ENCODE data around the gene UST. TPM values are rescaled to one million over a fixed set of nuclear protein-coding genes. Genes with fewer than 3 reads are reported as not detected.

Gene UST
- total RNA-seq, 1 experiment from 2014 or later, result 32.1 TPM

DNA sequence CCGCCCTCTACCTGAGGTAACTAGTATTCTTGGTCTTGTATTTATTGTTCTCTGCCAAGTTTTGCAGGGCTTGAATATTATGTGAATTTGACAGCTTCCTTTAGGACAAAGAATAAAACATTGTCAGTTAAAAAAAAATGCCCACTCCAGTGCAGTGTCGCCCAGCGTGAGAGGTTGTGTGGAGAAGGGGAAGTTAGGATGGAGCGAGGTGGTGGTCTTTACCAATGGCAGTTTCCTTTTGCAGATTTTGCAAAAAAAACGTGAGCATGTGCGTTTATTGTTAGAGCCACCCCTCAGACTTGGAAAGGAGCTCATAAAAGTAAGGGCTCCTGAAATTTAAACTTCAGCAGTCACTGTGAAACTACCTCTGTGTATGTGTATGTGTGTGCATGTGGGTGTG, 28.3 kb downstream of the UST start:
- Mint-ChIP-seq H3K36me3 (peaks cover 6% of the 10 kb centered on the region), H3K27ac (0 out of 2 replicates have a peak overlapping the region, but pooled peaks have one; percentile 54), H3K9me3 (no peaks in the 10 kb centered on the region), H3K4me1 (peaks cover 61% of the 10 kb centered on the region), H3K4me3 (no peak overlapping the region), H3K27me3 (ENCODE audit: low read depth) (no peaks in the 10 kb centered on the region)
- CTCF ChIA-PET, result interaction anchor here (1.0 kb wide), 1 partner anchor 197 kb away, joined by 3 read pairs; no protein-coding TSS in a partner anchor
- ATAC-seq, result no peak
- DNase-seq (ENCODE audit: low spot score), result no peak
- TF ChIP-seq ETV6 (CRISPR knock-in tag; IDR thresholded peaks at IDR 0.05) (no peak), ZNF219 (CRISPR knock-in tag; IDR thresholded peaks at IDR 0.05; ENCODE audit: borderline replicate concordance) (no peak), SP1 (CRISPR knock-in tag; conservative IDR thresholded peaks at IDR 0.05) (no peak), ZNF423 (CRISPR knock-in tag; IDR thresholded peaks at IDR 0.05) (no peak), ELF4 (CRISPR knock-in tag; IDR thresholded peaks at IDR 0.05; ENCODE audit: low read depth) (no peak), FOXP1 (CRISPR knock-in tag; IDR thresholded peaks at IDR 0.05; ENCODE audit: borderline replicate concordance) (no peak), NR1H2 (CRISPR knock-in tag; IDR thresholded peaks at IDR 0.05) (no peak), NR2C2 (CRISPR knock-in tag; IDR thresholded peaks at IDR 0.05) (no peak)
- POLR2A ChIA-PET, result no interaction called here

DNA sequence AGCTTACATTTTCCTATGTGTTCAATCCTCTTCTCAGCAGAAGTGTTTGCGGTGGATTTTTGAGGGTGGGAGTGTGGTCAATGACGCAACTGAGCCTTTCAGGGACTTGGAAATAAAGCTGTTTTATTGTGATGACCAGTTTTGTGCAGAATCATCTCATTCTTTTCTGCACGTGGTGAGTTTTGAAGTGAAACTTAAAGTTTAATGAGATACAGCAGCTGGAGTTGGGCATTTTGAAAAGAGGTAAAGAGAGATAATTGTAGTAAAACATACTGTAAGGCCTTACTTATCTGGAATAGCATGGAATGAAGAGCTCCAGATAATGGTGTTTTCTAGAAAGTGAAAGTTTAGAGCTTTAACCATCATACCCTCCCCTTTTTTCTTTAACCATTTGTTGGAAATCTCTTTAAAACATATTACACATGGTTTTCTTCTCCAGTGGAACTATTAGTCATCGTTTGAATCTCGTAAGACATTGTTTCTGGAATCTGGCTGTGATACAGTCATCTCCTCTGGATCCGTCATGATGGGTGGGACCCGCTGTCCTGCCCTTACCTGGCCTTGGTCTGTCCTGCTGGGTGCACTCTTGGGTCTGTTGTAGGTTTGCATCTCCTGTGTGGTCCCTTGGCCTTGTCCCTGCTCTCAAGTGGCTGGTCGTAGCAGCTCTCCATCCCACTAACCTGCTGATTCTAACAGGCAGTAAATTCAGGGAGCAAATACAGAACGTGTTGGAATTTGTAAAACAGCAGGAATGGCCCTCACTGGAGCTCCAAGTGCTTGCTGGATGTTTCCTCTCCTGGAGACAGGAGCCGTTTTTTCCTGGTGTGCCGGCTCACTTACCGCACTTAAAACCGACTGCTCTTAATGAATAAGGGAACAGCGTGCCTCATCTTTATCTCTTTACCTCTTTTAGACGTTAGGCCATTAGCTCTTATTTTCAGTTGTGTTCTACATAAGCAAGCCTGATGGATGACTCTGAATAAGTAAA, 29.8 kb downstream of the UST start:
- Mint-ChIP-seq H3K9me3 (peaks cover 4% of the 10 kb centered on the region), H3K27me3 (ENCODE audit: low read depth) (no peaks in the 10 kb centered on the region), H3K4me3 (no peak overlapping the region), H3K36me3 (peaks cover 12% of the 10 kb centered on the region), H3K4me1 (peaks cover 53% of the 10 kb centered on the region), H3K27ac (peak overlapping the region; percentile 29)
- peak; percentile 59 for ATAC-seq
- TF ChIP-seq MXD4 (CRISPR knock-in tag; IDR thresholded peaks at IDR 0.05; ENCODE audit: borderline replicate concordance) (no peak), ESRRA (CRISPR knock-in tag; IDR thresholded peaks at IDR 0.05; ENCODE audit: borderline replicate concordance) (no peak), TEAD4 (CRISPR knock-in tag; IDR thresholded peaks at IDR 0.05) (no peak), NFATC4 (CRISPR knock-in tag; IDR thresholded peaks at IDR 0.05) (no peak), HMGA2 (CRISPR knock-in tag; IDR thresholded peaks at IDR 0.05) (no peak), FOXJ3 (CRISPR knock-in tag; IDR thresholded peaks at IDR 0.05; ENCODE audit: borderline replicate concordance) (no peak), ZBTB21 (CRISPR knock-in tag; IDR thresholded peaks at IDR 0.05; ENCODE audit: borderline replicate concordance) (no peak), ZNF317 (CRISPR knock-in tag; IDR thresholded peaks at IDR 0.05; ENCODE audit: borderline replicate concordance, low read depth) (no peak), NR1H2 (CRISPR knock-in tag; IDR thresholded peaks at IDR 0.05) (no peak), NFE2L1 (CRISPR knock-in tag; IDR thresholded peaks at IDR 0.05) (no peak), NR3C1 (CRISPR knock-in tag; conservative IDR thresholded peaks at IDR 0.05; ENCODE audit: low read depth) (no peak), MYBL2 (CRISPR knock-in tag; IDR thresholded peaks at IDR 0.05) (no peak), GTF2I (CRISPR knock-in tag; conservative IDR thresholded peaks at IDR 0.05) (no peak)
- TF ChIP-seq, protein P1, sequence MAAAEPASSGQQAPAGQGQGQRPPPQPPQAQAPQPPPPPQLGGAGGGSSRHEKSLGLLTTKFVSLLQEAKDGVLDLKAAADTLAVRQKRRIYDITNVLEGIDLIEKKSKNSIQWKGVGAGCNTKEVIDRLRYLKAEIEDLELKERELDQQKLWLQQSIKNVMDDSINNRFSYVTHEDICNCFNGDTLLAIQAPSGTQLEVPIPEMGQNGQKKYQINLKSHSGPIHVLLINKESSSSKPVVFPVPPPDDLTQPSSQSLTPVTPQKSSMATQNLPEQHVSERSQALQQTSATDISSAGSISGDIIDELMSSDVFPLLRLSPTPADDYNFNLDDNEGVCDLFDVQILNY (CRISPR knock-in tag; IDR thresholded peaks at IDR 0.05), result no peak
- TF ChIP-seq, protein P2, sequence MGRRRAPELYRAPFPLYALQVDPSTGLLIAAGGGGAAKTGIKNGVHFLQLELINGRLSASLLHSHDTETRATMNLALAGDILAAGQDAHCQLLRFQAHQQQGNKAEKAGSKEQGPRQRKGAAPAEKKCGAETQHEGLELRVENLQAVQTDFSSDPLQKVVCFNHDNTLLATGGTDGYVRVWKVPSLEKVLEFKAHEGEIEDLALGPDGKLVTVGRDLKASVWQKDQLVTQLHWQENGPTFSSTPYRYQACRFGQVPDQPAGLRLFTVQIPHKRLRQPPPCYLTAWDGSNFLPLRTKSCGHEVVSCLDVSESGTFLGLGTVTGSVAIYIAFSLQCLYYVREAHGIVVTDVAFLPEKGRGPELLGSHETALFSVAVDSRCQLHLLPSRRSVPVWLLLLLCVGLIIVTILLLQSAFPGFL (CRISPR knock-in tag; IDR thresholded peaks at IDR 0.05; ENCODE audit: borderline replicate concordance), result no peak
- TF ChIP-seq, protein P3, sequence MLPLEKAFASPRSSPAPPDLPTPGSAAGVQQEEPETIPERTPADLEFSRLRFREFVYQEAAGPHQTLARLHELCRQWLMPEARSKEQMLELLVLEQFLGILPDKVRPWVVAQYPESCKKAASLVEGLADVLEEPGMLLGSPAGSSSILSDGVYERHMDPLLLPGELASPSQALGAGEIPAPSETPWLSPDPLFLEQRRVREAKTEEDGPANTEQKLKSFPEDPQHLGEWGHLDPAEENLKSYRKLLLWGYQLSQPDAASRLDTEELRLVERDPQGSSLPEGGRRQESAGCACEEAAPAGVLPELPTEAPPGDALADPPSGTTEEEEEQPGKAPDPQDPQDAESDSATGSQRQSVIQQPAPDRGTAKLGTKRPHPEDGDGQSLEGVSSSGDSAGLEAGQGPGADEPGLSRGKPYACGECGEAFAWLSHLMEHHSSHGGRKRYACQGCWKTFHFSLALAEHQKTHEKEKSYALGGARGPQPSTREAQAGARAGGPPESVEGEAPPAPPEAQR (CRISPR knock-in tag; IDR thresholded peaks at IDR 0.05), result no peak
- TF ChIP-seq, protein P4, sequence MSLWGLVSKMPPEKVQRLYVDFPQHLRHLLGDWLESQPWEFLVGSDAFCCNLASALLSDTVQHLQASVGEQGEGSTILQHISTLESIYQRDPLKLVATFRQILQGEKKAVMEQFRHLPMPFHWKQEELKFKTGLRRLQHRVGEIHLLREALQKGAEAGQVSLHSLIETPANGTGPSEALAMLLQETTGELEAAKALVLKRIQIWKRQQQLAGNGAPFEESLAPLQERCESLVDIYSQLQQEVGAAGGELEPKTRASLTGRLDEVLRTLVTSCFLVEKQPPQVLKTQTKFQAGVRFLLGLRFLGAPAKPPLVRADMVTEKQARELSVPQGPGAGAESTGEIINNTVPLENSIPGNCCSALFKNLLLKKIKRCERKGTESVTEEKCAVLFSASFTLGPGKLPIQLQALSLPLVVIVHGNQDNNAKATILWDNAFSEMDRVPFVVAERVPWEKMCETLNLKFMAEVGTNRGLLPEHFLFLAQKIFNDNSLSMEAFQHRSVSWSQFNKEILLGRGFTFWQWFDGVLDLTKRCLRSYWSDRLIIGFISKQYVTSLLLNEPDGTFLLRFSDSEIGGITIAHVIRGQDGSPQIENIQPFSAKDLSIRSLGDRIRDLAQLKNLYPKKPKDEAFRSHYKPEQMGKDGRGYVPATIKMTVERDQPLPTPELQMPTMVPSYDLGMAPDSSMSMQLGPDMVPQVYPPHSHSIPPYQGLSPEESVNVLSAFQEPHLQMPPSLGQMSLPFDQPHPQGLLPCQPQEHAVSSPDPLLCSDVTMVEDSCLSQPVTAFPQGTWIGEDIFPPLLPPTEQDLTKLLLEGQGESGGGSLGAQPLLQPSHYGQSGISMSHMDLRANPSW (CRISPR knock-in tag; conservative IDR thresholded peaks at IDR 0.05; ENCODE audit: low read depth), result no peak
- ChIA-PET POLR2A (no interaction called here), CTCF (interaction anchor here (0.6 to 0.9 kb wide), 2 partner anchors 199 to 689 kb away, joined by 3 to 4 read pairs; no protein-coding TSS in a partner anchor)
- no peak for DNase-seq (ENCODE audit: low spot score)

Measured in WTC11 (cell line).